ENCODE measurements around the gene GDF7. TPM values are rescaled to one million over a fixed set of nuclear protein-coding genes. Genes with fewer than 3 reads are reported as not detected.

Gene GDF7
- total RNA-seq, 1 experiment from 2014 or later, result 0.04 TPM

GRCh38 chr2:20641123-20641985, 25.6 kb upstream of the GDF7 start:
- no peak overlapping the region for H2BK20ac ChIP-seq (ENCODE audit: low read depth, low read length, poor library complexity, severe bottlenecking)
- no peaks in the 10 kb centered on the region for H3K79me1 ChIP-seq (ENCODE audit: insufficient read depth, low read depth, low read length, poor library complexity, severe bottlenecking)
- no peak overlapping the region for H3K4me3 Mint-ChIP-seq
- no CpG with 5 or more reads among the region's 23 CpGs for WGBS (ENCODE audit: extremely low coverage, insufficient read length, low lambda C conversion rate)
- no peaks in the 10 kb centered on the region for H3K4me1 ChIP-seq (ENCODE audit: insufficient read depth, low read length)
- H3K4me2 ChIP-seq (ENCODE audit: insufficient read depth, insufficient read length, low read length), result no peak overlapping the region
- no peak for TF ChIP-seq CTCF (conservative IDR thresholded peaks at IDR 0.05)
- no peak overlapping the region for H4K5ac ChIP-seq (ENCODE audit: insufficient read length, low read depth, low read length)
- no peak overlapping the region for H3K56ac ChIP-seq (ENCODE audit: insufficient read length, low read depth, low read length)
- H2BK12ac ChIP-seq (ENCODE audit: insufficient read length, low read depth, low read length), result no peak overlapping the region
- no peak overlapping the region for H3K23ac ChIP-seq (ENCODE audit: insufficient read length, low read depth, low read length)
- H3K9me3 Mint-ChIP-seq, result no peaks in the 10 kb centered on the region; a peak in 1 of 5 replicates
- H2BK15ac ChIP-seq (ENCODE audit: low read depth, low read length), result no peak overlapping the region
- H4K20me1 ChIP-seq (ENCODE audit: control insufficient read depth, insufficient read depth, insufficient read length), result no peaks in the 10 kb centered on the region
- H2AFZ ChIP-seq (ENCODE audit: low read length), result no peak overlapping the region
- no peak overlapping the region for H3K27ac ChIP-seq (ENCODE audit: insufficient read length, low read depth, low read length)
- no peaks in the 10 kb centered on the region; the same call in 1 of the 2 replicates for H3K27me3 Mint-ChIP-seq (ENCODE audit: low read depth)
- H3K4ac ChIP-seq (ENCODE audit: low read depth, low read length), result no peak overlapping the region
- no peak overlapping the region for H3T11ph ChIP-seq (ENCODE audit: low read length)
- H4K91ac ChIP-seq (ENCODE audit: insufficient read length, low read depth, low read length), result no peak overlapping the region
- H3K79me2 ChIP-seq (ENCODE audit: insufficient read depth, low read length), result no peaks in the 10 kb centered on the region
- no peaks in the 10 kb centered on the region for H3K4me1 Mint-ChIP-seq
- H4K8ac ChIP-seq (replicated peaks; ENCODE audit: insufficient read length, low read depth, low read length), result no peak overlapping the region
- no peaks in the 10 kb centered on the region for H3K9me3 ChIP-seq (ENCODE audit: control insufficient read depth, low read depth, low read length)
- no peak overlapping the region for H3K9ac ChIP-seq (ENCODE audit: extremely low read depth, insufficient read length, low read length)
- H2BK5ac ChIP-seq (ENCODE audit: insufficient read length, low read length), result no peak overlapping the region
- no peak overlapping the region for H3K27ac Mint-ChIP-seq
- H3K27me3 ChIP-seq (ENCODE audit: insufficient read depth, low read length), result no peaks in the 10 kb centered on the region
- H2BK120ac ChIP-seq (ENCODE audit: low read depth, low read length, poor library complexity, severe bottlenecking), result no peak overlapping the region
- peaks cover 0 to 13% (median 3%) of the 10 kb centered on the region in 3 experiments; a peak in 3 of 7 replicates for H3K36me3 Mint-ChIP-seq (ENCODE audit: insufficient read depth in 1 of 3, low read depth in 3 of 3)
- H3K23me2 ChIP-seq (ENCODE audit: insufficient read length, low read depth, low read length, poor library complexity, severe bottlenecking), result no peaks in the 10 kb centered on the region
- H2AK5ac ChIP-seq (ENCODE audit: insufficient read length, low read length), result no peak overlapping the region
- H3K18ac ChIP-seq (ENCODE audit: insufficient read length, low read depth, low read length), result no peak overlapping the region
- H3K14ac ChIP-seq (ENCODE audit: insufficient read depth, low read length), result no peak overlapping the region
- no peak for DNase-seq

Data from H9 (cell line).